ENCODE measurements around the gene DGCR2. TPM values are rescaled to one million over a fixed set of nuclear protein-coding genes. Genes with fewer than 3 reads are reported as not detected.

The DGCR2 gene
- total and polyA plus RNA-seq, 11 donors = 26.0 to 53.3 (median 41.2) TPM

DNA sequence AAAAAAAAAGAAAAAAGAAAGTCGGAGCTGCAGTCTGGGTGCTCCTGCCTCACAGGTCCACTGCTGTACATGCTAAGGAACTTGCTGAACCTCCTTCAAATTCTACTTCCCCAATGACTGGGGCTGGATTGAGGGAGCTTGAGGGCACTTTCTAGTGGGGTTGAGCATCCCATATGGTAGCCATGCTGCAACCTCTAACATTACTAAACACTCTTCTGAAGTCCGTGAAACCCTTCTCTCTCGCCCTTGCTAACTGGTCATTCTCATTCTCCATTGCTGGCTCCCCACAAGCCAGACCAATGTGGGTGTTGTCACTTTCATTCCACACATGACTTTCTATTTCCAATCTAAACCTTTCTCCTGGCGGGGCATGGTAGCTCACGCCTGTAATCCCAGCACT lies 21.0 kb upstream of the DGCR2 start:
- TF ChIP-seq, protein P1, sequence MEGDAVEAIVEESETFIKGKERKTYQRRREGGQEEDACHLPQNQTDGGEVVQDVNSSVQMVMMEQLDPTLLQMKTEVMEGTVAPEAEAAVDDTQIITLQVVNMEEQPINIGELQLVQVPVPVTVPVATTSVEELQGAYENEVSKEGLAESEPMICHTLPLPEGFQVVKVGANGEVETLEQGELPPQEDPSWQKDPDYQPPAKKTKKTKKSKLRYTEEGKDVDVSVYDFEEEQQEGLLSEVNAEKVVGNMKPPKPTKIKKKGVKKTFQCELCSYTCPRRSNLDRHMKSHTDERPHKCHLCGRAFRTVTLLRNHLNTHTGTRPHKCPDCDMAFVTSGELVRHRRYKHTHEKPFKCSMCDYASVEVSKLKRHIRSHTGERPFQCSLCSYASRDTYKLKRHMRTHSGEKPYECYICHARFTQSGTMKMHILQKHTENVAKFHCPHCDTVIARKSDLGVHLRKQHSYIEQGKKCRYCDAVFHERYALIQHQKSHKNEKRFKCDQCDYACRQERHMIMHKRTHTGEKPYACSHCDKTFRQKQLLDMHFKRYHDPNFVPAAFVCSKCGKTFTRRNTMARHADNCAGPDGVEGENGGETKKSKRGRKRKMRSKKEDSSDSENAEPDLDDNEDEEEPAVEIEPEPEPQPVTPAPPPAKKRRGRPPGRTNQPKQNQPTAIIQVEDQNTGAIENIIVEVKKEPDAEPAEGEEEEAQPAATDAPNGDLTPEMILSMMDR (IDR thresholded peaks at IDR 0.05) = no peak
- TF ChIP-seq POLR2A (IDR thresholded peaks at IDR 0.05) = no peak
- DNase-seq (no peak), ATAC-seq (no peak)
- Histone ChIP-seq H3K9me3 (no peaks in the 10 kb centered on the region), H3K27ac (no peak overlapping the region), H3K4me1 (peaks cover 0 to 13% (median 9%) of the 10 kb centered on the region in 12 donors), H3K36me3 (peaks cover 4 to 47% (median 44%) of the 10 kb centered on the region in 9 donors), H3K27me3 (peaks cover 0 to 11% (median 5%) of the 10 kb centered on the region in 9 donors), H3K4me3 (peak overlapping the region in 7 of 12 donors; percentile 69 to 94 (median 87))
- intact Hi-C loops (cut with DNase I) = loop anchor here in 7 of 10 donors (5.0 to 10.0 kb wide), 7 partner anchors 34 to 492 kb away; partner anchors contain the start of genes CDC45 (in 2 of the 7), UFD1 (in 2 of the 7) and SLC25A1 (in 1 of the 7)
- WGBS, 4 donors = 83 to 92% (median 88%) methylated on average over 5 of the region's 5 CpGs

DNA sequence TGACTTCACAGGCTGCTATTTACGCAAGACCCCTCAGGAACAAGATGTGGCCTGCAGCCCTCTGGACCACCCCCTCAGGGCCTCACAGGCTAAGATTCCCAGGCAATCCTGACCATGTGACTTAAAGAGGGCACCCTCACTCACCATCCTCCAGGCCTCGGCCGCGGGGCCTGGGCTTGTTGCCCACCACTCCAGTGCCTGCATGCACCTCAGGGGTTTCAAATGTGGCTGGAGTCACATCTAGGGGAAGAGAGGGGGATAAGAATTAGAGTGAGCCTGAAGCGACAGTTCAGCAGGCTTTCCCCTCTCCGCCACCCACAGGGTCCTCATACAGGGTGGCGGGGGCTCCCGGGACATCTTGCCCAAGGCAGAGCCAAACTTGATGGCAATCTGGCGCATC lies 20.2 kb upstream of the DGCR2 start:
- ATAC-seq (no peak), DNase-seq (no peak)
- Histone ChIP-seq H3K36me3 (peaks cover 4 to 55% (median 52%) of the 10 kb centered on the region in 9 donors), H3K27me3 (peaks cover 0 to 3% (median 0%) of the 10 kb centered on the region in 9 donors), H3K27ac (no peak overlapping the region), H3K9me3 (no peaks in the 10 kb centered on the region), H3K4me1 (peaks cover 0 to 13% (median 9%) of the 10 kb centered on the region in 12 donors), H3K4me3 (no peak overlapping the region)
- intact Hi-C loops (cut with DNase I) = loop anchor here in 7 of 10 donors (5.0 to 10.0 kb wide), 7 partner anchors 35 to 492 kb away; partner anchors contain the start of genes CDC45 (in 2 of the 7), UFD1 (in 2 of the 7) and SLC25A1 (in 1 of the 7)
- 92 to 98% (median 95%) methylated on average over 7 to 9 of the region's 9 CpGs for WGBS, 4 donors
- no peak for TF ChIP-seq POLR2A (IDR thresholded peaks at IDR 0.05)
- TF ChIP-seq, protein P1 (IDR thresholded peaks at IDR 0.05) = no peak

DNA sequence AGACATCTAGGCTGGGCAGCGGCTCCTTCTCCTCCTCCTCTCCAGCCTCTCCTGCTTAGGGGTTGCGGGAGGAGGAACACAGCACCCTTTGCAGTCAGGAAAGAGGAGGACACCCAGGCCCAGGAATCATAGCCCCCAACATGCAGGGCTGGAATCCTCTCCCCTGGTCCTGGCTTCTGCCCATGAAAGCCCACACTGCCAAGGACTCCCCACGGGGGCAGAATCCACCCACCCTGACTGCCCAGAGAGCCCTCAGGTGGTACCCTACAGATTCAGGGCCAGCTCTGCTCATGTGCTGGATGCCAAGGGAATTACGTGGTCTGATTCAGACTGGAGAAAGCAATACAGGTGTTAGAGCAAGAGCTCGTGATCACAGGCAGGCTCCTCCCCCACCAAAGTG lies 17.8 kb upstream of the DGCR2 start:
- Histone ChIP-seq H3K36me3 (peaks cover 4 to 79% (median 75%) of the 10 kb centered on the region in 9 donors), H3K27ac (no peak overlapping the region), H3K9me3 (no peaks in the 10 kb centered on the region), H3K4me1 (peaks cover 0 to 13% (median 9%) of the 10 kb centered on the region in 12 donors), H3K27me3 (no peaks in the 10 kb centered on the region), H3K4me3 (no peak overlapping the region)
- TF ChIP-seq, protein P1 (IDR thresholded peaks at IDR 0.05) = no peak
- TF ChIP-seq POLR2A (IDR thresholded peaks at IDR 0.05) = no peak
- WGBS, 4 donors = 92 to 95% (median 94%) methylated on average over 4 to 5 of the region's 5 CpGs
- intact Hi-C loops (cut with DNase I) = loop anchor here in 7 of 10 donors (5.0 to 10.0 kb wide), 7 partner anchors 37 to 495 kb away; partner anchors contain the start of genes CDC45 (in 2 of the 7), UFD1 (in 2 of the 7) and SLC25A1 (in 1 of the 7)
- DNase-seq (no peak), ATAC-seq (no peak)

DNA sequence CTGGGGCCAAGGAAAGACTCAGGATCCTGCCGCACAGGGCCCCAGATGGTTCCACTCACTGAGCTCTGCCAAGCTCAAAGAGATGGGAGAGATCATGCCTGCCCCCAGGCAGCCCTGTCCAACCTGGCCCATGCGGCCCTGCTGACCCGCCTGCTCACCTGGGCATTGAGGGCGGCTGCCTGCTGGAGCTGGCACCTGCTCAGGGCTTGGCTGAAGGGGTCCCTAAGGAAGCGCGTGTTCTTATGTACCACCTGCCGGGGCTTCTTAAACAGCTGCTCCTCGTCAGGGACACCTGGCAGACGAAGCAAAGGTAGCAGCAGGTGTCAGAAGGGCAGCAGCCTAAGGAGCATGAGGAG lies 16.8 kb upstream of the DGCR2 start:
- Histone ChIP-seq H3K36me3 (peaks cover 4 to 89% (median 85%) of the 10 kb centered on the region in 9 donors), H3K27me3 (no peaks in the 10 kb centered on the region), H3K4me1 (peaks cover 0 to 12% (median 7%) of the 10 kb centered on the region in 12 donors), H3K9me3 (no peaks in the 10 kb centered on the region), H3K4me3 (no peak overlapping the region), H3K27ac (no peak overlapping the region)
- ATAC-seq = no peak
- intact Hi-C loops (cut with DNase I) = no loop called here
- DNase-seq = no peak
- no peak for TF ChIP-seq POLR2A (IDR thresholded peaks at IDR 0.05)
- TF ChIP-seq, protein P1 (IDR thresholded peaks at IDR 0.05) = no peak
- 91 to 100% (median 95%) methylated on average over 1 to 9 of the region's 9 CpGs for WGBS, 4 donors

Data from heart left ventricle (tissue), 16 donors.